MV-4-11 (cell line): ENCODE data around the gene NPAS2.

ENCODE experiments used
- DNase-seq: peaks from one replicate; lab custom pipeline; 2025; lab: John Stamatoyannopoulos, UW

Gene NPAS2

GRCh38 chr2:100855084-100855483, 35.1 kb downstream of the NPAS2 start:
- no peak for DNase-seq

GRCh38 chr2:100855606-100856005, 35.7 kb downstream of the NPAS2 start:
- DNase-seq = no peak

- no peak for DNase-seq
Measured at GRCh38 chr2:100856732-100857131, 36.8 kb downstream of the NPAS2 start.

GRCh38 chr2:100857341-100857740, 37.4 kb downstream of the NPAS2 start:
- DNase-seq = no peak

GRCh38 chr2:100857915-100858314, 38.0 kb downstream of the NPAS2 start:
- DNase-seq = no peak

GRCh38 chr2:100859902-100860301, 40.0 kb downstream of the NPAS2 start:
- DNase-seq = no peak

GRCh38 chr2:100861340-100861739, 41.4 kb downstream of the NPAS2 start:
- no peak for DNase-seq

- no peak for DNase-seq
Measured at GRCh38 chr2:100862081-100862480, 42.1 kb downstream of the NPAS2 start.

- peak; percentile 22 for DNase-seq
Measured at GRCh38 chr2:100865816-100866460, 46.0 kb downstream of the NPAS2 start.

- no peak for DNase-seq
Measured at GRCh38 chr2:100868083-100868482, 48.1 kb downstream of the NPAS2 start.

GRCh38 chr2:100869120-100869519, 49.2 kb downstream of the NPAS2 start:
- DNase-seq = no peak

GRCh38 chr2:100870652-100871531, 51.0 kb downstream of the NPAS2 start:
- no peak for DNase-seq

GRCh38 chr2:100875516-100876230, 55.7 kb downstream of the NPAS2 start:
- DNase-seq = no peak

GRCh38 chr2:100876231-100876860, 56.4 kb downstream of the NPAS2 start:
- DNase-seq = peak; percentile 62

GRCh38 chr2:100877555-100877954, 57.6 kb downstream of the NPAS2 start:
- no peak for DNase-seq

GRCh38 chr2:100878000-100878791, 58.3 kb downstream of the NPAS2 start:
- no peak for DNase-seq

GRCh38 chr2:100879296-100879695, 59.4 kb downstream of the NPAS2 start:
- DNase-seq = no peak

- no peak for DNase-seq
Measured at GRCh38 chr2:100880036-100880435, 60.1 kb downstream of the NPAS2 start.

GRCh38 chr2:100880730-100881129, 60.8 kb downstream of the NPAS2 start:
- peak; percentile 22 for DNase-seq

GRCh38 chr2:100882645-100883613, 63.0 kb downstream of the NPAS2 start:
- DNase-seq = no peak
